AG04450 (cell line): ENCODE results near the gene CDC42EP5. TPM values are rescaled to one million over a fixed set of nuclear protein-coding genes. Genes with fewer than 3 reads are reported as not detected.
"Not testable (repeated sequence)": the region's sequence is repeated elsewhere in the genome, so short reads cannot be mapped to it uniquely, and the experiment has no call there.

Source experiments
- CTCF ChIA-PET: fragments of 300-600, 350-600 bp; formaldehyde crosslinking; extraction: SDS; loops from one replicate; lab custom pipeline; 2022; ENCODE audit warnings: antibody characterized with exemption, inconsistent platforms; lab: Charles Lee
- POLR2A ChIA-PET: fragments of 350-600 bp; formaldehyde crosslinking; extraction: SDS; loops from one replicate; lab custom pipeline; 2021; ENCODE audit warnings: antibody characterized with exemption, inconsistent platforms; lab: Yijun Ruan, JAX
- DNase-seq: peaks from one replicate; pipeline ENCODE4 v3.0.0-alpha.2; 2011; ENCODE audit warnings: low read depth, low spot score
- H3K27ac ChIP-seq: one replicate; pipeline ENCODE4 v1.5.1; 2012; ENCODE audit warnings: low read depth, low read length, control low read depth
- H3K27me3 ChIP-seq: one replicate; pipeline ENCODE4 v1.6.0; 2012; ENCODE audit warnings: low read length; ENCODE audit not compliant: control insufficient read depth, insufficient read depth
- H3K4me3 ChIP-seq: 2 replicates; pipeline ENCODE4 v1.5.1; 2011; ENCODE audit warnings: mild to moderate bottlenecking, low read depth, low read length, control low read depth
- H3K9me3 ChIP-seq: 2 replicates; pipeline ENCODE4 v1.5.1; 2012; ENCODE audit warnings: low read length; ENCODE audit not compliant: control insufficient read depth, insufficient read depth
- polyA plus RNA-seq: library from polyadenylated mRNA; depleted of rRNA; stranded (reverse); fragments of >200 nt; gene quantifications from 2 replicates; pipeline ENCODE4 v1.2.3, GENCODE V29; 2011
- TF ChIP-seq, protein P1 (sequence below): IDR thresholded peaks from 2 replicates; pipeline ENCODE4 v1.5.1; 2011; ENCODE audit warnings: low read depth, low read length, control low read depth, inconsistent platforms

Gene CDC42EP5
- polyA plus RNA-seq, 1 experiment: 12.3 TPM

GRCh38 chr19:54449701-54450069 lies 23.4 kb downstream of the CDC42EP5 start:
- DNase-seq: no peak

GRCh38 chr19:54448774-54449700 lies 24.1 kb downstream of the CDC42EP5 start, which contains the start of gene LENG8:
TSS of gene LENG8 (plus strand) at chr19:54449199. CDS start at chr19:54451345, 2,146 bp downstream.
- DNase-seq: peak; percentile 95
- Histone ChIP-seq H3K9me3 (no peaks in the 10 kb centered on the region), H3K4me3 (peak within 1 kb of the TSS; percentile 97), H3K27ac (peak within 1 kb of the TSS; percentile 97), H3K27me3 (no peaks in the 10 kb centered on the region)
- TF ChIP-seq, protein P1, sequence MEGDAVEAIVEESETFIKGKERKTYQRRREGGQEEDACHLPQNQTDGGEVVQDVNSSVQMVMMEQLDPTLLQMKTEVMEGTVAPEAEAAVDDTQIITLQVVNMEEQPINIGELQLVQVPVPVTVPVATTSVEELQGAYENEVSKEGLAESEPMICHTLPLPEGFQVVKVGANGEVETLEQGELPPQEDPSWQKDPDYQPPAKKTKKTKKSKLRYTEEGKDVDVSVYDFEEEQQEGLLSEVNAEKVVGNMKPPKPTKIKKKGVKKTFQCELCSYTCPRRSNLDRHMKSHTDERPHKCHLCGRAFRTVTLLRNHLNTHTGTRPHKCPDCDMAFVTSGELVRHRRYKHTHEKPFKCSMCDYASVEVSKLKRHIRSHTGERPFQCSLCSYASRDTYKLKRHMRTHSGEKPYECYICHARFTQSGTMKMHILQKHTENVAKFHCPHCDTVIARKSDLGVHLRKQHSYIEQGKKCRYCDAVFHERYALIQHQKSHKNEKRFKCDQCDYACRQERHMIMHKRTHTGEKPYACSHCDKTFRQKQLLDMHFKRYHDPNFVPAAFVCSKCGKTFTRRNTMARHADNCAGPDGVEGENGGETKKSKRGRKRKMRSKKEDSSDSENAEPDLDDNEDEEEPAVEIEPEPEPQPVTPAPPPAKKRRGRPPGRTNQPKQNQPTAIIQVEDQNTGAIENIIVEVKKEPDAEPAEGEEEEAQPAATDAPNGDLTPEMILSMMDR: no peak
- ChIA-PET POLR2A (interaction anchor here (0.8 to 4.6 kb wide), 12 partner anchors 10 to 1054 kb away, joined by 3 to 87 read pairs (median 5); partner anchors contain the start of genes CDC42EP5, CNOT3, LENG1 and LENG9), CTCF (interaction anchor here (0.6 to 2.3 kb wide), 4 partner anchors 11 to 580 kb away, joined by 3 to 17 read pairs (median 3); no protein-coding TSS in a partner anchor)

More at GRCh38 chr19:54449701-54450069, 23.4 kb downstream of the CDC42EP5 start:
- Histone ChIP-seq H3K9me3 (no peaks in the 10 kb centered on the region), H3K27ac (peak overlapping the region; percentile 97), H3K27me3 (no peaks in the 10 kb centered on the region), H3K4me3 (peak overlapping the region; percentile 97)
- CTCF ChIA-PET: no interaction called here
- POLR2A ChIA-PET: interaction anchor here (4.6 kb wide), 1 partner anchor 11 kb away, joined by 87 read pairs; the partner anchor contains the start of gene LENG9
- TF ChIP-seq, protein P1: no peak

- CTCF ChIA-PET: interaction anchor here (0.9 to 2.3 kb wide), 4 partner anchors 10 to 279 kb away, joined by 3 to 17 read pairs (median 4); no protein-coding TSS in a partner anchor
- peak; percentile 29 for DNase-seq
- H3K4me3 ChIP-seq: peak overlapping the region; percentile 97
These were observed 24.9 kb downstream of the CDC42EP5 start for GRCh38 chr19:54448040-54448773.

GRCh38 chr19:54446349-54446748 lies 26.7 kb downstream of the CDC42EP5 start:
- POLR2A ChIA-PET, CTCF ChIA-PET, DNase-seq, H3K27ac ChIP-seq, H3K4me3 ChIP-seq, H3K27me3 ChIP-seq, H3K9me3 ChIP-seq: not testable (repeated sequence)
- TF ChIP-seq, protein P1: 0 out of 2 replicates have a peak, but pooled peaks have one; percentile 5

More at GRCh38 chr19:54448040-54448773, 24.9 kb downstream of the CDC42EP5 start:
- POLR2A ChIA-PET: interaction anchor here (0.6 to 4.6 kb wide), 15 partner anchors 9 to 1053 kb away, joined by 3 to 87 read pairs (median 4); partner anchors contain the start of genes CDC42EP5, CNOT3, LENG1 and LENG9
- Histone ChIP-seq H3K27ac (peak overlapping the region; percentile 97), H3K27me3 (no peaks in the 10 kb centered on the region), H3K9me3 (no peaks in the 10 kb centered on the region)
- TF ChIP-seq, protein P1: peak; percentile 8; the same call in 1 of the 2 replicates
